PC-3 (cell line): Measurements from ENCODE around the gene MTMR2.

ENCODE experiments used
- EZH2 ChIP-seq: fragments of 300-600 bp; sonication (generic); IDR thresholded peaks from one replicate; pipeline ENCODE4 v1.6.1; 2017; ENCODE audit warnings: antibody characterized with exemption, mild to moderate bottlenecking, low read length; ENCODE audit not compliant: unreplicated experiment
- TF ChIP-seq, protein P1 (sequence below): fragments of 300-600 bp; sonication (generic); conservative IDR thresholded peaks from 2 replicates; pipeline ENCODE4 v1.5.1; 2017; ENCODE audit warnings: antibody characterized with exemption, low read depth, mild to moderate bottlenecking, low read length

DNA sequence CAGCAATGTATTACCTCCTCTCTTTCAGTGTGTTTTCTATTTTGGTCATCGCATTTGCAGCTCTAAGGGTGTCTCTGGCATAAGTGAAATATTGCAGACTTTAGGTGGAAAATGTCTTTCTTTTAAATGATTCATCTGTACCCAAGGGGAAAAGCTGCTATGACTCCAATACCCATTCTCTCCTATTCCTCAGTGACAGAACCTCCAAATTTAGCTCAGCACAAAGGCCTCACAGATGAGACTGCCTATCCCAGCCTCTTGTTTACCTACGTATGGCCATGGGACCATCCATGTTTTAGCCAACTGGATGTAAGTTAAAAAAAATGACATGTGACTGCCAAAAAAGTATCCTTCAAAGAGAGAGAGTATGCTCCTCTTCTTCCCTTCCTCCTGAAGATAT, 7.9 kb downstream of the MTMR2 start:
- TF ChIP-seq, protein P1, sequence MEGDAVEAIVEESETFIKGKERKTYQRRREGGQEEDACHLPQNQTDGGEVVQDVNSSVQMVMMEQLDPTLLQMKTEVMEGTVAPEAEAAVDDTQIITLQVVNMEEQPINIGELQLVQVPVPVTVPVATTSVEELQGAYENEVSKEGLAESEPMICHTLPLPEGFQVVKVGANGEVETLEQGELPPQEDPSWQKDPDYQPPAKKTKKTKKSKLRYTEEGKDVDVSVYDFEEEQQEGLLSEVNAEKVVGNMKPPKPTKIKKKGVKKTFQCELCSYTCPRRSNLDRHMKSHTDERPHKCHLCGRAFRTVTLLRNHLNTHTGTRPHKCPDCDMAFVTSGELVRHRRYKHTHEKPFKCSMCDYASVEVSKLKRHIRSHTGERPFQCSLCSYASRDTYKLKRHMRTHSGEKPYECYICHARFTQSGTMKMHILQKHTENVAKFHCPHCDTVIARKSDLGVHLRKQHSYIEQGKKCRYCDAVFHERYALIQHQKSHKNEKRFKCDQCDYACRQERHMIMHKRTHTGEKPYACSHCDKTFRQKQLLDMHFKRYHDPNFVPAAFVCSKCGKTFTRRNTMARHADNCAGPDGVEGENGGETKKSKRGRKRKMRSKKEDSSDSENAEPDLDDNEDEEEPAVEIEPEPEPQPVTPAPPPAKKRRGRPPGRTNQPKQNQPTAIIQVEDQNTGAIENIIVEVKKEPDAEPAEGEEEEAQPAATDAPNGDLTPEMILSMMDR, result no peak
- no peak for TF ChIP-seq EZH2
